ENCODE results near the gene PALM. TPM values are rescaled to one million over a fixed set of nuclear protein-coding genes. Genes with fewer than 3 reads are reported as not detected.

Gene PALM
- total RNA-seq, 2 experiments from 2014 or later, result 0.18 TPM; not detected in 1

DNA sequence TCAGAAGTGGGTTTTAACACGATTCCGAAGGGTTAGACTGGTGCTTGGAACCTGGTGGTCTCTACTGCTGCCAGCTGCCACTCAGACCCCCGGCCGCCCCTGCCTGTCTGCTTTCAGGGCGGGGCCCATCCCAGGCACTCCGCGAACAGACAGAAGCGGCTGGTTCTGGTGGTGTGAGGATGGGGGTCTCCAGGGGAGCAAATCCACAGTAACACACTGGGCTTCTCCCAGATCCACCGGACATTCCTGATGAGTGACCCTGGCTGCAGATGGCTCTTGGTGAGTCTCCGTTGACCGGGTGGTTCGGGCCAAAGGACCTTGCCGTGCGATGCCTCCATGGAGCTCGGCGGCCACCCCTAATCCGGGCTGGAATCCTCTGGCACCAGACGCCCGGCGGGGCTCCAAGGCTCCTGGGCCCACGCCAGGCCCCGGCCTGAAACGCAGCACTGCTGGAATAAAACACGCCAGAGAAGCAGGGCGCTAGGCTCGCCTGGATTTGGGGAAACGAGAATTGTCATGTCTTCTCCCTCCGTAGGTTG is 86.4 kb downstream of the PALM start:
- peaks cover 9% of the 10 kb centered on the region for H3K4me1 Mint-ChIP-seq
- ChIA-PET POLR2A (no interaction called here), CTCF (interaction anchor here (0.7 kb wide), 1 partner anchor 246 kb away, joined by 3 read pairs; no protein-coding TSS in a partner anchor)
- DNase-seq (no peak), ATAC-seq (no peak)
- no peaks in the 10 kb centered on the region for H3K27me3 Mint-ChIP-seq
- intact Hi-C loops (cut with DNase I, micrococcal nuclease), result loop anchor here (5.0 kb wide), 5 partner anchors 133 to 1067 kb away; partner anchors contain the start of genes ARHGAP45 (in 1 of the 2), KLF16 (in 1 of the 2), RNF126 (in 1 of the 2) and RPS15 (in 1 of the 2)
- H3K9me3 Mint-ChIP-seq (ENCODE audit: low read depth), result no peaks in the 10 kb centered on the region
- peaks cover 17% of the 10 kb centered on the region for H3K36me3 Mint-ChIP-seq (ENCODE audit: low read depth)
- no peak overlapping the region for H3K4me3 Mint-ChIP-seq
- no peak overlapping the region for H3K27ac Mint-ChIP-seq

DNA sequence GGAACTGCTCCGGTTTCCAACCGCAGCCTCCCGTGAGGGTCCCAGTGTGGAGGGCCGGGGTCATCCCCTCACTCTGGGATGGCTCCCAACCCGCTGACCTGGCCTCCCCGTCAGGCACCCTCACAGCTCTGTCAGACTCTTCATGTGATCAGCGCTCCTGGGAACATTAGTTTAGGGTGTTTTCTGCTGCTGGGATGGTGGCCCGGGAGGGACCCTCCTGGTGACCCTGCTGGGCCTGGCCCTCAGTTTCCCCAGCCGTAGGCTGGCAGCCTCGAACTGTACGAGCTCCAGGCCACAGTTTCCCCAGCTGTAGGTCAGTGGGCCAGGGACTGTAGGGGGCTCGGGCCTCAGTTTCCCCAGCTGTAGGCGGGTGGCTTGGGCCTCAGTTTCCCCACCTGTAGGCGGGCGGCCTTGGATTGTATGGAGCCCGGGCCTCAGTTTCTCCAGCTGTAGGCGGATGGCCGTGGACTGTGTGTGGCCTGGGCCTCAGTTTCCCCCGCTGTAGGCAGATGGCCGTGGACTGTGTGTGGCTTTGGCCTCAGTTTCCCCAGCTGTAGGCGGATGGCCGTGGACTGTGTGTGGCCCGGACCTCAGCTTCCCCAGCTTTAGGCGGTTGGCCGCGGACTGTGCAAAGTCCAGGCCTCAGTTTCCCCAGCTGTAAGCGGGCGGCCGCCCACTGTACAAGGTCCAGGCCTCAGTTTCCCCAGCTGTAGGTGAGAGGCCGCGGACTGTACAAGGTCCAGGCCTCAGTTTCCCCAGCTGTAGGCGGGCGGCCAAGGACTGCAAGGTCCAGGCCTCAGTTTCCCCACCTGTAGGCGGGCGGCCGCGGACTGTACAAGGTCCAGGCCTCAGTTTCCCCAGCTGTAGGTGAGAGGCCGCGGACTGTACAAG is 87.2 kb downstream of the PALM start:
- ChIA-PET POLR2A (no interaction called here), CTCF (interaction anchor here (0.7 kb wide), 1 partner anchor 245 kb away, joined by 3 read pairs; no protein-coding TSS in a partner anchor)
- no peak overlapping the region for H3K27ac Mint-ChIP-seq
- no peaks in the 10 kb centered on the region for H3K9me3 Mint-ChIP-seq (ENCODE audit: low read depth)
- H3K4me1 Mint-ChIP-seq, result peaks cover 15% of the 10 kb centered on the region
- H3K4me3 Mint-ChIP-seq, result peak overlapping the region; percentile 93
- intact Hi-C loops (cut with DNase I, micrococcal nuclease), result loop anchor here (1.0 to 5.0 kb wide), 9 partner anchors 25 to 1066 kb away; partner anchors contain the start of genes ARHGAP45 (in 1 of the 2), KLF16 (in 1 of the 2), PCSK4 (in 1 of the 2) and POLR2E (in 1 of the 2)
- DNase-seq (no peak), ATAC-seq (no peak)
- H3K36me3 Mint-ChIP-seq (ENCODE audit: low read depth), result peaks cover 24% of the 10 kb centered on the region
- no peaks in the 10 kb centered on the region for H3K27me3 Mint-ChIP-seq

DNA sequence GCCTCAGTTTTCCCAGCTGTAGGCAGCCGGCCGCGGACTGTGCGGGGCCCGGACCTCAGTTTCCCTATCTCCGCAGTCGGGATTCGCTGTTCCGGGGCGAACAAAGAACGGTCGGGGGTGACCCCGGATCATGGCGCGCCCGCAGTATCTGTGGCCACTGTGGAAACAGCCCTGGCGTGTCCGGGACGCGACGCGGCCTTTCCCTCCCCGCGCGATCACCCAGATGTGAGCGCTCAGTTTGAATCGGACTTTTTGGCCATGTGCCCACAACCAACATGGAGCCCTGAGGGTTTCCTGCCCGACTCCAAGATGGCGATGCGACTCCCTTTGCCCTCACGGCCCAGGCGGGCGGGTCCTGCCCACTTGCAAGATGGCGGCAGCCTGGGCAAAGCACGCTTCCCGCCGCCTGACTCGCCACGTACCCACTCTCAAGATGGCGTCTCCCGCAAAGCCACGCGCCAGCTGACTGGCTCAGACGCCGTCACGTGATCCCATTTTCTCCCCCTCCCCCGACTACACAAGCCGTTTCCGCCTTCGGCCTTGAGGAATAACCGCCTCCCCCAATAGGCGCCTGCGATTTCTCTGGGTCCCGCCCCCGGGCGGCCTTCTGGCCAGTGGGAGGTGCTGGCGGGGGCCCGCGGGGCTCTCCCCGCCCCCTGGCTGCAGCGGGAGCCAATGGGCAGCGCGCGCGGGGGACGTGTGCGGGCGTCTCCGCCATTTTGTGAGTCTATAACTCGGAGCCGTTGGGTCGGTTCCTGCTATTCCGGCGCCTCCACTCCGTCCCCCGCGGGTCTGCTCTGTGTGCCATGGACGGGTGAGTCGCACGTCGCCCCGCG is 88.2 kb downstream of the PALM start, which contains the start of gene PTBP1:
Gene PTBP1, plus strand, starts transcription at position 761 of the 836 bp plus-strand sequence. Its CDS starts 46 bp downstream, at position 807.
- DNase-seq (peak; percentile 100), ATAC-seq (peak; percentile 86)
- Mint-ChIP-seq H3K27me3 (no peaks in the 10 kb centered on the region), H3K4me1 (peaks cover 25% of the 10 kb centered on the region), H3K9me3 (ENCODE audit: low read depth) (no peaks in the 10 kb centered on the region), H3K27ac (peak within 1 kb of the TSS; percentile 95), H3K4me3 (peak within 1 kb of the TSS; percentile 93), H3K36me3 (ENCODE audit: low read depth) (peaks cover 31% of the 10 kb centered on the region)
- ChIA-PET POLR2A (interaction anchor here (0.6 to 0.9 kb wide), 3 partner anchors 22 to 410 kb away, joined by 3 to 6 read pairs (median 3); no protein-coding TSS in a partner anchor), CTCF (no interaction called here)
- intact Hi-C loops (cut with DNase I, micrococcal nuclease), result loop anchor here (1.0 to 5.0 kb wide), 30 partner anchors 26 to 1065 kb away; partner anchors contain the start of genes RNF126 (in 2 of the 2), ARHGAP45 (in 1 of the 2), BSG (in 1 of the 2) and CDC34 (in 1 of the 2)

Other genes with a start within 250 kb of the PALM start
- gene SHC2, start 247.9 kb upstream of the PALM start, total RNA-seq, result under 1 TPM in 1 of 2 experiments, not detected in 1; 0.21 TPM
- gene MADCAM1, start 212.4 kb upstream of the PALM start, total RNA-seq, result under 1 TPM in 1 of 2 experiments, not detected in 1; 0.14 TPM
- gene TPGS1, start 201.4 kb upstream of the PALM start, total RNA-seq, result 1 to 10 TPM; 6.4 to 8.4 TPM
- gene CDC34, start 177.2 kb upstream of the PALM start, total RNA-seq, result 10 to 100 TPM; 36.7 to 41.5 TPM
- gene GZMM, start 164.9 kb upstream of the PALM start, total RNA-seq, result 10 to 100 TPM; 22.5 to 25.3 TPM
- gene BSG, start 136.3 kb upstream of the PALM start, total RNA-seq, result 100 to 1,000 TPM; 165 to 175 TPM
- gene HCN2, start 119.1 kb upstream of the PALM start, total RNA-seq, result under 1 TPM; 0.48 to 0.53 TPM
- 10 to 100 TPM; 69.0 to 77.4 TPM for gene POLRMT, start 75.4 kb upstream of the PALM start, total RNA-seq
- gene FGF22, start 69.1 kb upstream of the PALM start, total RNA-seq, result not detected
- gene RNF126, start 45.7 kb upstream of the PALM start, total RNA-seq, result 10 to 100 TPM; 83.0 to 91.3 TPM
- gene FSTL3, start 32.5 kb upstream of the PALM start, total RNA-seq, result 10 to 100 TPM in 1 of 2 experiments, 1 to 10 TPM in 1; 8.5 to 10.1 TPM
- gene PRSS57, start 13.5 kb upstream of the PALM start, total RNA-seq, result not detected
- gene MISP, start 42.2 kb downstream of the PALM start, total RNA-seq, result under 1 TPM in 1 of 2 experiments, not detected in 1; 0.07 TPM
- 100 to 1,000 TPM; 584 to 738 TPM for gene PTBP1, start 88.5 kb downstream of the PALM start, total RNA-seq
- gene PLPPR3, start 113.0 kb downstream of the PALM start, total RNA-seq, result not detected
- not detected for gene AZU1, start 118.9 kb downstream of the PALM start, total RNA-seq
- gene PRTN3, start 132.1 kb downstream of the PALM start, total RNA-seq, result not detected
- gene ELANE, start 143.4 kb downstream of the PALM start, total RNA-seq, result not detected
- gene CFD, start 150.7 kb downstream of the PALM start, total RNA-seq, result 1 to 10 TPM in 1 of 2 experiments, under 1 TPM in 1; 0.79 to 1.5 TPM
- gene MED16, start 184.3 kb downstream of the PALM start, total RNA-seq, result 10 to 100 TPM; 52.6 to 70.3 TPM
- gene RNU6-9, start 184.5 kb downstream of the PALM start, total RNA-seq, result not detected
- 10 to 100 TPM; 73.7 to 83.3 TPM for gene R3HDM4, start 204.3 kb downstream of the PALM start, total RNA-seq
- 10 to 100 TPM; 14.3 to 18.4 TPM for gene KISS1R, start 208.4 kb downstream of the PALM start, total RNA-seq
- 10 to 100 TPM; 25.1 to 36.0 TPM for gene ARID3A, start 217.1 kb downstream of the PALM start, total RNA-seq

Measured in activated CD4-positive, alpha-beta T cell treated with anti-CD3 and anti-CD28 coated beads for 36 hours (primary cell).